NT2/D1 (cell line): ENCODE results near the gene FGF22.

Experiments used
- SUZ12 ChIP-seq: IDR thresholded peaks from 2 replicates; pipeline ENCODE4 v1.6.1; 2011; ENCODE audit not compliant: insufficient read length, insufficient read depth; ENCODE audit errors: extremely low read depth
- YY1 ChIP-seq: IDR thresholded peaks from 2 replicates; pipeline ENCODE4 v1.6.1; 2011; ENCODE audit not compliant: insufficient read length, insufficient read depth
- ZNF274 ChIP-seq: IDR thresholded peaks from 2 replicates; pipeline ENCODE4 v1.6.1; 2011; ENCODE audit warnings: mild to moderate bottlenecking, low read depth, low read length

DNA sequence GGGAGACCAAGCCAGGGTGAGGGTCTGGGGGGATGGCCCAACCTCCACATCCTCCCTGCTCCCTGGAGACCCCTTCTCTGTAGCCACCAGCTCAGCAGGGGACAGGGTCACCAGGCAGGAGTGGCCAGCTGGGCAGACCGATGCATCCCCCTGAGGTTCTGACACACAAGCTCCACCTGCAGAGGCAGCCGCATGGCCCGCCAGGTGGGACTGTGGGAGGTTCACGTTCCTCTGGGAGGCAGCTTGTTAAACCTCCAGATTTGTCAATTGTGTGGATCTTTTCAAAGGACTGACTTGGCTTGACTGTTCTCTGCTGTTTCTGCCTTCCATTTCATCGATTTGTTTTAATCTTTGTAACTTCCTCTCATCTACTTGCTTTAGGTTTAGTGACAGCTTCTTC lies 14.4 kb upstream of the FGF22 start:
- TF ChIP-seq YY1 (no peak), ZNF274 (no peak), SUZ12 (no peak)
